Articular chondrocyte of knee joint (primary cell): ENCODE results near the gene MALT1. TPM values are rescaled to one million over a fixed set of nuclear protein-coding genes. Genes with fewer than 3 reads are reported as not detected.

Experiments used
- total RNA-seq: library from RNA; depleted of rRNA; stranded (reverse); fragments of >200 nt; gene quantifications from 2 replicates; pipeline ENCODE4 v1.2.3, GENCODE V29; 2012

Gene MALT1
- 43.1 and 58.4 TPM in 2 replicates for total RNA-seq

GRCh38 chr18:58671111-58671631 is at the start of gene MALT1:
TSS of gene MALT1 (plus strand) at chr18:58671465. CDS start at chr18:58671644, 179 bp downstream.

Other genes starting within 250 kb of the MALT1 start
- 19.5 and 48.9 TPM in 2 replicates for gene ALPK2, start 42.4 kb upstream of the MALT1 start, total RNA-seq
- gene ZNF532, start 193.4 kb downstream of the MALT1 start, total RNA-seq, result 67.9 and 69.4 TPM in 2 replicates